ENCODE measurements around the gene TSPAN16.

DNA sequence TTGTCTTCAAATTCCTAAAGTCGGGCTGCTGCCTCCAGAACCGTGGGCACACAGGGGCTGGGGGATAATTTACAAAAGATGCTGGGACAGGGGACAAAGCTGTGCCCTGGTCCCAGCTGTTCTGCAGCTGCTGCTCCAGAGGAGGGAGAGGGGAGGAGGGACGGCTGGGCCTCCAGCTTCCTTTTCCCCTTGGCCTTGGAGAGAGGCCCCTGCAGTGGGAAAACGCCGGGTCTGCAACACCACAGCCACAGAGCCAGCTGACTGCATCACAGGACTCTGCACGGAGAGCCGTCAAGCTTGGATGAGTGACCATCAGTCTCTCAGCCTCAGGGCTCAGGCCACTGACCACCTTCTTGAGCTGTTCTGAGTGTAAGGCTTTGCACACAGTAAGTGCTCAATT is 39.8 kb upstream of the TSPAN16 start:
- TF ChIP-seq, protein P1, sequence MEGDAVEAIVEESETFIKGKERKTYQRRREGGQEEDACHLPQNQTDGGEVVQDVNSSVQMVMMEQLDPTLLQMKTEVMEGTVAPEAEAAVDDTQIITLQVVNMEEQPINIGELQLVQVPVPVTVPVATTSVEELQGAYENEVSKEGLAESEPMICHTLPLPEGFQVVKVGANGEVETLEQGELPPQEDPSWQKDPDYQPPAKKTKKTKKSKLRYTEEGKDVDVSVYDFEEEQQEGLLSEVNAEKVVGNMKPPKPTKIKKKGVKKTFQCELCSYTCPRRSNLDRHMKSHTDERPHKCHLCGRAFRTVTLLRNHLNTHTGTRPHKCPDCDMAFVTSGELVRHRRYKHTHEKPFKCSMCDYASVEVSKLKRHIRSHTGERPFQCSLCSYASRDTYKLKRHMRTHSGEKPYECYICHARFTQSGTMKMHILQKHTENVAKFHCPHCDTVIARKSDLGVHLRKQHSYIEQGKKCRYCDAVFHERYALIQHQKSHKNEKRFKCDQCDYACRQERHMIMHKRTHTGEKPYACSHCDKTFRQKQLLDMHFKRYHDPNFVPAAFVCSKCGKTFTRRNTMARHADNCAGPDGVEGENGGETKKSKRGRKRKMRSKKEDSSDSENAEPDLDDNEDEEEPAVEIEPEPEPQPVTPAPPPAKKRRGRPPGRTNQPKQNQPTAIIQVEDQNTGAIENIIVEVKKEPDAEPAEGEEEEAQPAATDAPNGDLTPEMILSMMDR (IDR thresholded peaks at IDR 0.05) = no peak
- TF ChIP-seq POLR2A (IDR thresholded peaks at IDR 0.05) (no peak), POLR2AphosphoS5 (IDR thresholded peaks at IDR 0.05) (no peak)

Measured in suprapubic skin (tissue), 4 donors.